SK-N-SH treated with all-trans-retinoic acid at 6 μM for 48 hours (cell line): ENCODE results near the gene LUC7L2.

Source experiments
- ATAC-seq: fragments of 200-7000 bp; cut with Tn5 transposase; 3 replicates; pipeline ENCODE4 v1.9.1; 2020; ENCODE audit warnings: mild to moderate bottlenecking, moderate library complexity
- ARNTL ChIP-seq: fragments of 450-650 bp; formaldehyde crosslinking; IDR thresholded peaks from 2 replicates; pipeline ENCODE4 v1.5.0; 2020; ENCODE audit warnings: low read depth, mild to moderate bottlenecking, moderate library complexity, borderline replicate concordance
- BACH2 ChIP-seq: fragments of 250-450 bp; sonication (Bioruptor Pico); IDR thresholded peaks from 2 replicates; pipeline ENCODE4 v1.9.0; 2021; ENCODE audit warnings: mild to moderate bottlenecking, borderline replicate concordance
- CSDC2 ChIP-seq: fragments of 250-450 bp; sonication (Bioruptor Pico); IDR thresholded peaks from 2 replicates; pipeline ENCODE4 v1.5.0; 2020; ENCODE audit warnings: mild to moderate bottlenecking, moderate library complexity
- CSRNP3 ChIP-seq: fragments of 250-450 bp; sonication (Bioruptor Pico); IDR thresholded peaks from 2 replicates; pipeline ENCODE4 v1.5.1; 2021; ENCODE audit warnings: mild to moderate bottlenecking, moderate library complexity
- ESRRG ChIP-seq: fragments of 250-450 bp; sonication (Bioruptor Pico); IDR thresholded peaks from 2 replicates; pipeline ENCODE4 v1.6.1; 2021; ENCODE audit warnings: mild to moderate bottlenecking
- GLIS3 ChIP-seq: fragments of 250-450 bp; sonication (Bioruptor Pico); IDR thresholded peaks from 2 replicates; pipeline ENCODE4 v1.5.0; 2020; ENCODE audit warnings: mild to moderate bottlenecking, moderate library complexity
- ISL1 ChIP-seq: fragments of 250-450 bp; sonication (Bioruptor Pico); IDR thresholded peaks from 2 replicates; pipeline ENCODE4 v2.1.2; 2022; ENCODE audit warnings: mild to moderate bottlenecking, moderate library complexity
- PATZ1 ChIP-seq: fragments of 250-450 bp; sonication (Bioruptor Pico); IDR thresholded peaks from 2 replicates; pipeline ENCODE4 v1.8.0; 2020; ENCODE audit warnings: mild to moderate bottlenecking, moderate library complexity, borderline replicate concordance
- POU6F1 ChIP-seq: fragments of 250-450 bp; sonication (Bioruptor Pico); IDR thresholded peaks from 2 replicates; pipeline ENCODE4 v1.8.0; 2021; ENCODE audit warnings: low read depth, mild to moderate bottlenecking, moderate library complexity, borderline replicate concordance
- PPARA ChIP-seq: fragments of 250-450 bp; sonication (Bioruptor Pico); IDR thresholded peaks from 2 replicates; pipeline ENCODE4 v1.5.0; 2020; ENCODE audit warnings: mild to moderate bottlenecking, borderline replicate concordance
- RARB ChIP-seq: fragments of 250-450 bp; sonication (Bioruptor Pico); IDR thresholded peaks from 2 replicates; pipeline ENCODE4 v1.8.0; 2021; ENCODE audit warnings: mild to moderate bottlenecking, moderate library complexity
- SNAI2 ChIP-seq: fragments of 250-450 bp; sonication (Bioruptor Pico); IDR thresholded peaks from 2 replicates; pipeline ENCODE4 v1.5.0; 2020; ENCODE audit warnings: mild to moderate bottlenecking, moderate library complexity
- TCF4 ChIP-seq: fragments of 250-450 bp; sonication (Bioruptor Pico); IDR thresholded peaks from 2 replicates; pipeline ENCODE4 v1.8.0; 2021; ENCODE audit warnings: mild to moderate bottlenecking, moderate library complexity, borderline replicate concordance
- TOX ChIP-seq: fragments of 250-450 bp; sonication (Bioruptor Pico); IDR thresholded peaks from 2 replicates; pipeline ENCODE4 v1.8.0; 2021; ENCODE audit warnings: mild to moderate bottlenecking, moderate library complexity, borderline replicate concordance
- ZFP3 ChIP-seq: fragments of 250-450 bp; sonication (Bioruptor Pico); IDR thresholded peaks from 2 replicates; pipeline ENCODE4 v1.5.0; 2020; ENCODE audit warnings: mild to moderate bottlenecking, moderate library complexity
- ZFP30 ChIP-seq: fragments of 450-650 bp; formaldehyde crosslinking; IDR thresholded peaks from 2 replicates; pipeline ENCODE4 v1.5.0; 2022; ENCODE audit warnings: mild to moderate bottlenecking, moderate library complexity
- ZNF565 ChIP-seq: fragments of 450-650 bp; formaldehyde crosslinking; conservative IDR thresholded peaks from 2 replicates; pipeline ENCODE4 v1.5.0; 2020; ENCODE audit warnings: low read depth, mild to moderate bottlenecking, moderate library complexity
- ZNF70 ChIP-seq: fragments of 450-650 bp; formaldehyde crosslinking; IDR thresholded peaks from 2 replicates; pipeline ENCODE4 v1.5.0; 2020; ENCODE audit warnings: mild to moderate bottlenecking, moderate library complexity
- ZNF8 ChIP-seq: fragments of 450-650 bp; formaldehyde crosslinking; IDR thresholded peaks from 2 replicates; pipeline ENCODE4 v1.5.0; 2020; ENCODE audit warnings: mild to moderate bottlenecking, moderate library complexity
- TF ChIP-seq, protein P1 (sequence below): fragments of 250-450 bp; sonication (Bioruptor Pico); IDR thresholded peaks from 2 replicates; pipeline ENCODE4 v1.5.1; 2020; ENCODE audit warnings: low read depth, mild to moderate bottlenecking, moderate library complexity
- TF ChIP-seq, protein P2 (sequence below): fragments of 250-450 bp; sonication (Bioruptor Pico); IDR thresholded peaks from 2 replicates; pipeline ENCODE4 v1.5.0; 2020; ENCODE audit warnings: mild to moderate bottlenecking, moderate library complexity

Gene LUC7L2

DNA sequence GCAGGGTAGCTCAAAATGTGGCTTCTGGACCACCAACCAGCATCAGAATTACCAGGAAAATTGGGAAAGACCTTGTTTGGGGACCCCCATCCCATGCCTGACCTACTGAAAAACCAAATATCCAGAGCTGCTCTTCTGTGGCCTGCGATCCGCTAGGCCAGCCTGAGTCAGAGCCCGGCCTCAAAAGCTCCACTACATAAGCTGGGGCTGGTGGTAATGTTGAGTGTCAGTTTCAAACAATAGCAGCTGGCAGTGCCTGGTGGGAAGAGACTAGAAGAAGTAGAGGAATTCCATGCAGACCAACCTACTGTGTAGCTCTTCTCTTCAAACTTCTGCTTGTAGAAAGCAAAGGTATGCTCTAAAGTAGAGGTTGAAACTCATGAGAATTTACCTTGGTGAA, 71.8 kb downstream of the LUC7L2 start (continued):
- TF ChIP-seq PATZ1, result no peak
- TF ChIP-seq, protein P1, sequence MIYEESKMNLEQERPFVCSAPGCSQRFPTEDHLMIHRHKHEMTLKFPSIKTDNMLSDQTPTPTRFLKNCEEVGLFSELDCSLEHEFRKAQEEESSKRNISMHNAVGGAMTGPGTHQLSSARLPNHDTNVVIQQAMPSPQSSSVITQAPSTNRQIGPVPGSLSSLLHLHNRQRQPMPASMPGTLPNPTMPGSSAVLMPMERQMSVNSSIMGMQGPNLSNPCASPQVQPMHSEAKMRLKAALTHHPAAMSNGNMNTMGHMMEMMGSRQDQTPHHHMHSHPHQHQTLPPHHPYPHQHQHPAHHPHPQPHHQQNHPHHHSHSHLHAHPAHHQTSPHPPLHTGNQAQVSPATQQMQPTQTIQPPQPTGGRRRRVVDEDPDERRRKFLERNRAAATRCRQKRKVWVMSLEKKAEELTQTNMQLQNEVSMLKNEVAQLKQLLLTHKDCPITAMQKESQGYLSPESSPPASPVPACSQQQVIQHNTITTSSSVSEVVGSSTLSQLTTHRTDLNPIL (CRISPR knock-in tag), result no peak

GRCh38 chr7:139436806-139437205, 77.1 kb downstream of the LUC7L2 start:
- TF ChIP-seq BACH2 (CRISPR knock-in tag) (no peak), ZNF70 (no peak), ESRRG (no peak), RARB (no peak), SNAI2 (CRISPR knock-in tag) (no peak), ZFP3 (no peak), GLIS3 (CRISPR knock-in tag) (no peak), ZFP30 (CRISPR knock-in tag) (no peak), ZNF8 (no peak), CSDC2 (CRISPR knock-in tag) (no peak), ISL1 (CRISPR knock-in tag) (no peak), TCF4 (CRISPR knock-in tag) (no peak), ZNF565 (CRISPR knock-in tag) (no peak), PPARA (CRISPR knock-in tag) (no peak), CSRNP3 (no peak), TOX (no peak), ARNTL (CRISPR knock-in tag) (no peak), POU6F1 (CRISPR knock-in tag) (no peak)
- TF ChIP-seq, protein P1 (CRISPR knock-in tag), result no peak
- no peak for ATAC-seq

GRCh38 chr7:139439375-139439774, 79.7 kb downstream of the LUC7L2 start:
- ATAC-seq, result no peak
- TF ChIP-seq ISL1 (CRISPR knock-in tag), result no peak
- no peak for TF ChIP-seq GLIS3 (CRISPR knock-in tag)
- no peak for TF ChIP-seq ZNF70
- no peak for TF ChIP-seq ARNTL (CRISPR knock-in tag)
- TF ChIP-seq, protein P2, sequence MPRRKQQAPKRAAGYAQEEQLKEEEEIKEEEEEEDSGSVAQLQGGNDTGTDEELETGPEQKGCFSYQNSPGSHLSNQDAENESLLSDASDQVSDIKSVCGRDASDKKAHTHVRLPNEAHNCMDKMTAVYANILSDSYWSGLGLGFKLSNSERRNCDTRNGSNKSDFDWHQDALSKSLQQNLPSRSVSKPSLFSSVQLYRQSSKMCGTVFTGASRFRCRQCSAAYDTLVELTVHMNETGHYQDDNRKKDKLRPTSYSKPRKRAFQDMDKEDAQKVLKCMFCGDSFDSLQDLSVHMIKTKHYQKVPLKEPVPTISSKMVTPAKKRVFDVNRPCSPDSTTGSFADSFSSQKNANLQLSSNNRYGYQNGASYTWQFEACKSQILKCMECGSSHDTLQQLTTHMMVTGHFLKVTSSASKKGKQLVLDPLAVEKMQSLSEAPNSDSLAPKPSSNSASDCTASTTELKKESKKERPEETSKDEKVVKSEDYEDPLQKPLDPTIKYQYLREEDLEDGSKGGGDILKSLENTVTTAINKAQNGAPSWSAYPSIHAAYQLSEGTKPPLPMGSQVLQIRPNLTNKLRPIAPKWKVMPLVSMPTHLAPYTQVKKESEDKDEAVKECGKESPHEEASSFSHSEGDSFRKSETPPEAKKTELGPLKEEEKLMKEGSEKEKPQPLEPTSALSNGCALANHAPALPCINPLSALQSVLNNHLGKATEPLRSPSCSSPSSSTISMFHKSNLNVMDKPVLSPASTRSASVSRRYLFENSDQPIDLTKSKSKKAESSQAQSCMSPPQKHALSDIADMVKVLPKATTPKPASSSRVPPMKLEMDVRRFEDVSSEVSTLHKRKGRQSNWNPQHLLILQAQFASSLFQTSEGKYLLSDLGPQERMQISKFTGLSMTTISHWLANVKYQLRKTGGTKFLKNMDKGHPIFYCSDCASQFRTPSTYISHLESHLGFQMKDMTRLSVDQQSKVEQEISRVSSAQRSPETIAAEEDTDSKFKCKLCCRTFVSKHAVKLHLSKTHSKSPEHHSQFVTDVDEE (CRISPR knock-in tag), result no peak
- no peak for TF ChIP-seq ZNF8
